Panc1 (cell line): ENCODE results near the gene PRKCD. TPM values are rescaled to one million over a fixed set of nuclear protein-coding genes. Genes with fewer than 3 reads are reported as not detected.

ENCODE experiments used
- ATAC-seq: fragments of 200-7000 bp; cut with Tn5 transposase; 2 replicates; pipeline ENCODE4 v1.9.1; 2020; ENCODE audit warnings: mild to moderate bottlenecking, moderate library complexity
- BruUV-seq: library from RNA; stranded (reverse); fragments of 400-500 nt; replicated peaks from 2 replicates; lab custom pipeline; 2021; lab: Mats Ljungman, UMichigan
- CTCF ChIA-PET: fragments of 300-600 bp; sonication (Branson Sonifier 250); formaldehyde crosslinking; loops from one replicate; lab custom pipeline; 2022; ENCODE audit warnings: antibody characterized with exemption; lab: Charles Lee
- POLR2A ChIA-PET: fragments of 300-600 bp; sonication (Branson Sonifier 250); formaldehyde crosslinking; loops from one replicate; lab custom pipeline; 2022; ENCODE audit warnings: antibody characterized with exemption; lab: Charles Lee
- DNase-seq: peaks from one replicate; pipeline ENCODE4 v3.0.0-alpha.2; 2010; ENCODE audit warnings: low read depth, low spot score
- H3K27ac ChIP-seq: 2 replicates; pipeline ENCODE4 v1.5.1; 2011; ENCODE audit warnings: mild to moderate bottlenecking, low read length, inconsistent platforms
- H3K27me3 ChIP-seq: fragments of 200-500 bp; sonication (Bioruptor generic); 2 replicates; pipeline ENCODE4 v1.6.0; 2014; ENCODE audit warnings: low read length, inconsistent platforms; ENCODE audit not compliant: control insufficient read depth, insufficient read depth
- H3K36me3 ChIP-seq: fragments of 200-500 bp; sonication (Bioruptor generic); 2 replicates; pipeline ENCODE4 v1.5.1; 2014; ENCODE audit warnings: inconsistent platforms, mild to moderate bottlenecking, low read length, moderate library complexity; ENCODE audit not compliant: control insufficient read depth, insufficient read depth
- H3K4me1 ChIP-seq: 2 replicates; pipeline ENCODE4 v1.5.1; 2011; ENCODE audit warnings: inconsistent platforms, mild to moderate bottlenecking, low read length, moderate library complexity; ENCODE audit not compliant: control insufficient read depth, insufficient read depth
- H3K4me3 ChIP-seq, 2 experiments: 2 replicates each; pipeline ENCODE4 v1.5.1; 2011 to 2012; ENCODE audit warnings: low read depth in 2 of 2, low read length in 2 of 2, mild to moderate bottlenecking in 2 of 2, inconsistent platforms in 1 of 2, moderate library complexity in 1 of 2
- H3K9me3 ChIP-seq: fragments of 200-500 bp; sonication (Bioruptor generic); 2 replicates; pipeline ENCODE4 v1.5.1; 2014; ENCODE audit warnings: low read depth, mild to moderate bottlenecking, inconsistent platforms, low read length, moderate library complexity; ENCODE audit not compliant: control insufficient read depth, insufficient read depth
- POLR2AphosphoS5 ChIP-seq: IDR thresholded peaks from 2 replicates; pipeline ENCODE4 v1.6.1; 2012; ENCODE audit warnings: mild to moderate bottlenecking, low read depth, low read length, moderate library complexity
- SIN3A ChIP-seq: IDR thresholded peaks from 2 replicates; pipeline ENCODE4 v1.6.1; 2012; ENCODE audit warnings: low read depth, mild to moderate bottlenecking, low read length, moderate library complexity, borderline replicate concordance; ENCODE audit not compliant: insufficient read depth
- TCF7L2 ChIP-seq: IDR thresholded peaks from 2 replicates; pipeline ENCODE4 v1.6.1; 2011; ENCODE audit warnings: mild to moderate bottlenecking, low read depth, low read length, inconsistent platforms
- in situ Hi-C: cut with HindIII; loops from 2 replicates; pipeline ENCODE4 v1.10.0; 2016; ENCODE audit warnings: low sequenced_read_pairs, low pct_unique_long_range_greater_than_20kb
- intact Hi-C: fragments of 100-400 bp; cut with micrococcal nuclease; formaldehyde crosslinking; loops from one replicate; pipeline ENCODE4 v1.10.0; 2022; ENCODE audit not compliant: unreplicated experiment
- total RNA-seq: library from RNA; stranded (reverse); gene quantifications from one replicate; pipeline ENCODE4 v1.2.1, GENCODE V29; 2021; ENCODE audit not compliant: unreplicated experiment
- TF ChIP-seq, protein P1 (sequence below), 2 experiments: IDR thresholded peaks; 2 replicates each; pipeline ENCODE4 v1.6.1; 2011 to 2012; ENCODE audit warnings: low read depth in 2 of 2, control low read depth in 1 of 2, low read length in 1 of 2, mild to moderate bottlenecking in 1 of 2, moderate library complexity in 1 of 2; ENCODE audit not compliant: insufficient read depth in 1 of 2
- TF ChIP-seq, protein P2 (sequence below): fragments of 450-650 bp; IDR thresholded peaks from 2 replicates; pipeline ENCODE4 v1.5.1; 2017; ENCODE audit warnings: mild to moderate bottlenecking

The PRKCD gene
- total RNA-seq, 1 experiment from 2014 or later, result 14.0 TPM

DNA sequence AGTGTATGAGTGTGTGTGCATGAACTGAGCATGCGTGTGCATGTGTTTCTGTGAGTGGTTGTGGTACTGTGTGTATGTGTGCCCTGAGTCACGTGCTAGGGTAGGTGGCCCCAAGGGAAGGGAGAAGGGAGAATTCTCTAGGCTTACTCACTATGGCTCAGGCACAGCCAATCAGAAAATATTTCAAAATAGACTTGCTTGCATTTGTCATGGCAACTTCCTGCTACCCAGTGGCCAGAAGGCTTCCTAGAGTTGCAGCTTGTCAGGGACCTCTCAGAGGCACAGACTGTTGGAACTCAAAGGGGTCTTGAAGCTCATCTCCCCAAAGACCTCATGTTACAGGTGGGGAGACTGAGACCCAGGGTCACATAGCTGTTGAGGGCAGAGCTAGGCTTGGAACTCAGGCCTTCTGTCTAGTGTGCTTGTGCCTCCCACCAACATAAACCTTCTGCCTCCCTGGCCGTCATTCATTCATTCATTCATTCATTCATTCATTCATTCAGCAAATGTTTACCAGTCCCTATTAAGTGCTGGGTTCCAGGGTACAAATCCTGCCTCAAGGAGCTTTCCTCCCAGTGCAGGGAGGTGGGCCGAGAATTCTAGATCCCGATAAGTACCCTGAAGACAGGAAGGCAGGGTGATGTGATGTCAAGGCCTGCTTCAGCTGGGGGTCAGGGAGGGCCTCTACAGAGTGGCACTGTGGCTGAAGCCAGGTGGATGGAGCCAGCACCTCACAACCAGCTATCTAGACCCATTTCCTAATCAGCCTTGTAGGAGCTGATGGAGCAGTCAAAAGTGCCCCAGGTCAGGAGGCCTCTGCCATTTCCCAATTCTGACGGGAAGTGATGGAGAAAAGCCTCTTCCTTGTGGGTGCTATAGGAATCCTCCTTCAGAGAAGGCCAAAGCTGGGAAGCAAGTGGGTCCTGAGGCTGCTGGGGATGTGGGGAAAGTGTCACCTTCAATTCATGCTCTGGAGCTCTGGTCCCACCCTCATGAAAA, 19.9 kb upstream of the PRKCD start:
- no peaks in the 10 kb centered on the region; the same call in 1 of the 2 replicates for H3K4me1 ChIP-seq
- H3K36me3 ChIP-seq, result no peaks in the 10 kb centered on the region
- ChIA-PET CTCF (interaction anchor here (0.5 kb wide), 1 partner anchor 1756 kb away, joined by 3 read pairs; the partner anchor contains the start of gene MANF), POLR2A (no interaction called here)
- no peaks in the 10 kb centered on the region for H3K9me3 ChIP-seq
- TF ChIP-seq POLR2AphosphoS5, result no peak
- TF ChIP-seq, protein P1, sequence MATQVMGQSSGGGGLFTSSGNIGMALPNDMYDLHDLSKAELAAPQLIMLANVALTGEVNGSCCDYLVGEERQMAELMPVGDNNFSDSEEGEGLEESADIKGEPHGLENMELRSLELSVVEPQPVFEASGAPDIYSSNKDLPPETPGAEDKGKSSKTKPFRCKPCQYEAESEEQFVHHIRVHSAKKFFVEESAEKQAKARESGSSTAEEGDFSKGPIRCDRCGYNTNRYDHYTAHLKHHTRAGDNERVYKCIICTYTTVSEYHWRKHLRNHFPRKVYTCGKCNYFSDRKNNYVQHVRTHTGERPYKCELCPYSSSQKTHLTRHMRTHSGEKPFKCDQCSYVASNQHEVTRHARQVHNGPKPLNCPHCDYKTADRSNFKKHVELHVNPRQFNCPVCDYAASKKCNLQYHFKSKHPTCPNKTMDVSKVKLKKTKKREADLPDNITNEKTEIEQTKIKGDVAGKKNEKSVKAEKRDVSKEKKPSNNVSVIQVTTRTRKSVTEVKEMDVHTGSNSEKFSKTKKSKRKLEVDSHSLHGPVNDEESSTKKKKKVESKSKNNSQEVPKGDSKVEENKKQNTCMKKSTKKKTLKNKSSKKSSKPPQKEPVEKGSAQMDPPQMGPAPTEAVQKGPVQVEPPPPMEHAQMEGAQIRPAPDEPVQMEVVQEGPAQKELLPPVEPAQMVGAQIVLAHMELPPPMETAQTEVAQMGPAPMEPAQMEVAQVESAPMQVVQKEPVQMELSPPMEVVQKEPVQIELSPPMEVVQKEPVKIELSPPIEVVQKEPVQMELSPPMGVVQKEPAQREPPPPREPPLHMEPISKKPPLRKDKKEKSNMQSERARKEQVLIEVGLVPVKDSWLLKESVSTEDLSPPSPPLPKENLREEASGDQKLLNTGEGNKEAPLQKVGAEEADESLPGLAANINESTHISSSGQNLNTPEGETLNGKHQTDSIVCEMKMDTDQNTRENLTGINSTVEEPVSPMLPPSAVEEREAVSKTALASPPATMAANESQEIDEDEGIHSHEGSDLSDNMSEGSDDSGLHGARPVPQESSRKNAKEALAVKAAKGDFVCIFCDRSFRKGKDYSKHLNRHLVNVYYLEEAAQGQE (IDR thresholded peaks at IDR 0.05; ENCODE audit: insufficient read depth in 1 of 2, low read depth in 2 of 2, low read length in 1 of 2), result no peak
- TF ChIP-seq, protein P2, sequence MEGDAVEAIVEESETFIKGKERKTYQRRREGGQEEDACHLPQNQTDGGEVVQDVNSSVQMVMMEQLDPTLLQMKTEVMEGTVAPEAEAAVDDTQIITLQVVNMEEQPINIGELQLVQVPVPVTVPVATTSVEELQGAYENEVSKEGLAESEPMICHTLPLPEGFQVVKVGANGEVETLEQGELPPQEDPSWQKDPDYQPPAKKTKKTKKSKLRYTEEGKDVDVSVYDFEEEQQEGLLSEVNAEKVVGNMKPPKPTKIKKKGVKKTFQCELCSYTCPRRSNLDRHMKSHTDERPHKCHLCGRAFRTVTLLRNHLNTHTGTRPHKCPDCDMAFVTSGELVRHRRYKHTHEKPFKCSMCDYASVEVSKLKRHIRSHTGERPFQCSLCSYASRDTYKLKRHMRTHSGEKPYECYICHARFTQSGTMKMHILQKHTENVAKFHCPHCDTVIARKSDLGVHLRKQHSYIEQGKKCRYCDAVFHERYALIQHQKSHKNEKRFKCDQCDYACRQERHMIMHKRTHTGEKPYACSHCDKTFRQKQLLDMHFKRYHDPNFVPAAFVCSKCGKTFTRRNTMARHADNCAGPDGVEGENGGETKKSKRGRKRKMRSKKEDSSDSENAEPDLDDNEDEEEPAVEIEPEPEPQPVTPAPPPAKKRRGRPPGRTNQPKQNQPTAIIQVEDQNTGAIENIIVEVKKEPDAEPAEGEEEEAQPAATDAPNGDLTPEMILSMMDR, result no peak
- TF ChIP-seq SIN3A, result no peak
- TF ChIP-seq TCF7L2, result no peak
- ATAC-seq, result 0 out of 2 replicates have a peak, but pooled peaks have one; percentile 19
- H3K27ac ChIP-seq, result no peak overlapping the region
- H3K27me3 ChIP-seq, result no peaks in the 10 kb centered on the region
- intact Hi-C loops (no loop called here), in situ Hi-C loops (no loop called here)
- no peak for DNase-seq
- no TSS peak for BruUV-seq
- no peak overlapping the region for H3K4me3 ChIP-seq

GRCh38 chr3:53142986-53143385, 18.0 kb upstream of the PRKCD start:
- ChIA-PET CTCF (interaction anchor here (0.5 kb wide), 1 partner anchor 9 kb away, joined by 6 read pairs; no protein-coding TSS in a partner anchor), POLR2A (no interaction called here)
- no peak for ATAC-seq
- H3K36me3 ChIP-seq, result no peaks in the 10 kb centered on the region
- no peaks in the 10 kb centered on the region for H3K27me3 ChIP-seq
- TF ChIP-seq POLR2AphosphoS5 (no peak), SIN3A (no peak)
- in situ Hi-C loops, result no loop called here
- no peak overlapping the region for H3K4me3 ChIP-seq
- no peaks in the 10 kb centered on the region; the same call in 1 of the 2 replicates for H3K4me1 ChIP-seq
- BruUV-seq, result no TSS peak
- intact Hi-C loops, result no loop called here
- no peaks in the 10 kb centered on the region for H3K9me3 ChIP-seq
- H3K27ac ChIP-seq, result no peak overlapping the region
- no peak for DNase-seq
